NCI-H2107 treated with DMSO at 0.1 percent for 48 hours (cell line): ENCODE results near the gene C2orf15.
"Not testable (repeated sequence)": the region's sequence is repeated elsewhere in the genome, so short reads cannot be mapped to it uniquely, and the experiment has no call there.

Source experiments
- DNase-seq: peaks from one replicate; lab custom pipeline; 2025; ENCODE audit not compliant: unreplicated experiment; lab: John Stamatoyannopoulos, UW

Gene C2orf15

DNA sequence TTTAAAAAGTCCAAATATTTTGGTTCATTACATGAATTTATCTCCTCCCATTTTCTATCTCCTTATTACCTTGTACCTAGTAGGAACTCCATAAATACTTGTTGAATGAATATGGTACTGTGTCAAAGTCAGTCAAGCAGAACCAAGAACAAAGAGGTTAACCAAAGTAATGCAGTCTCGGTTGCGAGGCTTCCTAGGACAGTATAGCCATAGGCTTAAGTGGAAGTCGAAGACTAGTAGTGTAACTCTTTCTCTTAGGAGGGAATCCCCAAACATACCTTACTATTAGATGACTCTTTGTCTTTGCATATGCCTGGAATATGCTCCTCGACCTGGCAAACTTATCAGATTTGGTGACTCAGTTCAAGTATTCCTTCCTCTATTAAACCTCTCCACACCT lies 18.1 kb downstream of the C2orf15 start:
- no peak for DNase-seq

DNA sequence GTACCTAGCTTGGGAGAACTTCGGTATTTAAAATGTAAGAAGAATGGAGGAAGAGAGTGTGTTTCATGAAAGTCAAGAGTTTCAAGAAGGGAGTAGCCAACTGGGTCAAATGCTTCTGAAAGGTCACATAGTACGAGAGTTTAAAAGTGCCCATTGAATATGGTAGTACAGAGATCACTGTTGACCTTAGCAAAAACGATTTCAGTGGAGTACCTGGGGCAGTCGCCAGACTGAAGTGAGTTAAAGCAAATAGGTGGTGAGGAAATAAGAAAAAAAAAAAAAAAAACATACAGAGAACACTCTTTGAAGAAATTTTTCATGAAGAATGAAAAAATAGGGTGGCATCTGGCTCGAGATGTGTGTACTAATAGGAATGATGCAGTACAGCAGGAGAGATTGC lies 24.7 kb downstream of the C2orf15 start:
- DNase-seq = no peak

DNA sequence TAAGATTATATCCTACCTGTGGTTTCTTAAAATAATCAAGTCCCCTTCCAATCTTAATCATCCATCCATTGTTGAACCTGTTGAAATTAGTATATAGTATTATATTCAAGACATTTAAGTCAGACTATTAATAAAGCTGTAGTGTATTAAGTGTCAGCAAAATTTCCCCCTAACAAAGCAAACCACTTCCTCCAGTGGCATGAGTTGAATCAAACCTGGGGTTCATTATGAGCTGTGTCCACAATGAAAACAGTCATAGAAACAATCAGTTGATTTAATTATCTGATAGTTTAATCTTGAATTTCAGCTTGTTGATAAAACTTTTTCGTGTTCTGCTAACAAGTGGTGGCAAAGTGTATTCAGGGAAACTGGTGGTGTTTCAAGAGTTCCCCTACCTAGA lies 28.0 kb downstream of the C2orf15 start:
- no peak for DNase-seq

DNA sequence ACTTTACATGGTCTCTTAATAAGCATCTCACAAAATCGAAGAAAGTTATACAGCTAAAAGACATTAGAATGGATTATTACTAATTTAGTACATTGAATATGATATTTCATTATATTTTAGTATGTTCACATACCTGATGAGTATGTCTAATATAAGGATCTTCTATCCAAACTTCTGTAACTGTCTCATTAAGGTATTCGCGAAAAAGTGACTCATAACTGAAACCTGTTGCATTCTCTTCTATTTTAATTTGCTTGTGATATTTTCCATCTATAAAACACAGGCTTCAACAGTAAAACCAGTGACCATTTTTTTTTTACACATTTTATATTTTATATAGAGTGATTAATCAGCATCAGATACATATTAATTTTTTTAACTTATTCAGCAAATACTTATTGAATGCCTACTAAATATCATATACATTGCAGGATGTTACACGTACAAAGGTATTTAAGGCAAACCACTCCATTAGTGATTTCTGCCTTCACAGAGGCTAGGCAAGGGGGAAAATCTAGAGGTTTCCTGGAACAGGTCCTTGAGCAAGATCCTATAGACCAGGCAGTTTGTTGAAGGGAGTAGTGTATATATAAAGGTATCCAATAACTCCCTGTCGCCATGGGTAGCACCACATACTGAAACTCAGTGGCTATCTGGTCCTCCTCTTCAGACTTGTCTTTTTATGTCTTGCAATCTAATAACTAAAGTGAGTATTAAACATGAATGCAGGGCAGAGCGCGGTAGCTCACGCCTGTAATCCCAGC lies 30.1 kb downstream of the C2orf15 start:
- DNase-seq = no peak

DNA sequence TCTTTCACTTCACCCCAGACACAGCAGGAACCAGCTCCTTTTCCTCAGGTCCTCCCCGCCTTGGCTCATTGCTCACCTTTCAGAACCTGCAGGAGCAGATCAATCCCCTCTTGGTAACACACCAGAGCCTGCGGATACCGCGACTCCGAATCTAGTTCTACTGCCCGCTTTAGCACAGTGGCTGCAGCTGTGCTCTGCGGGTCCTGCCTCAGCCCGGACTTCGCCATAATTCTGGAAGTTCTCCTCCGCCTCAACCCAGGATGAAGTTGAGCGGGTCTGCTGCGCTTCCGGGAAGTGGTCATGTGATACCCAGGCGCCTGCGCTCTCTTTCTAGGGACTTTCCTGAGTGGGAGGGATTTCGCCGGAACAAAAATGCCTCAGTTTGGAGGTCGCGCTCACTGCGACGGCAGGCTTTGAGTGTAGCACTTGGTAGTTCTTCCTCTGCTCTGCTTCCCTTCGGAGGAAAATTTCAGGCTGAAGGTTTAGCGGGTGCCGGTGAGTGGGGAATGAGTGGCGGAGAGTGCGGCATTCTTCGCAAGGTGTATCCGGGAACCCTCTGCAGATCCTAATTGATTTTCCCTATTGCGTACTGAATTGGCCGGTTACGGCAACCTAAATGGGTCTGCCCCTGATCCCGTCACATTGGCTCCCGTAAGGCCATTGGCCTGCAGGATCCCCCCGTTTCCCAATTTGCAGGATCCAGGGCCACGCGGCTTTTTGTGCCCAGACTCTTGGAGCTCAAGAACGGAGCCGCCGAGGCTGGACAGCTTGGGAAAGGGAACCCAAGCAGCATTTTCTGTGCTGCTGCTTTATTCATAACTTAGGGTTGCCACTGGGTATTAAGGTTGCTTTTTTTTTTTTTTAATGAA lies 39.5 kb downstream of the C2orf15 start, which contains the start of the genes MITD1 and MRPL30:
Gene MITD1, minus strand, starts transcription at position 304 of the 869 bp plus-strand sequence. Its CDS starts 77 bp downstream, at position 227.
Gene MRPL30, plus strand, starts transcription at position 430 of the 869 bp plus-strand sequence. CDS start 5,020 bp downstream, outside the sequence.
- DNase-seq = peak; percentile 93

DNA sequence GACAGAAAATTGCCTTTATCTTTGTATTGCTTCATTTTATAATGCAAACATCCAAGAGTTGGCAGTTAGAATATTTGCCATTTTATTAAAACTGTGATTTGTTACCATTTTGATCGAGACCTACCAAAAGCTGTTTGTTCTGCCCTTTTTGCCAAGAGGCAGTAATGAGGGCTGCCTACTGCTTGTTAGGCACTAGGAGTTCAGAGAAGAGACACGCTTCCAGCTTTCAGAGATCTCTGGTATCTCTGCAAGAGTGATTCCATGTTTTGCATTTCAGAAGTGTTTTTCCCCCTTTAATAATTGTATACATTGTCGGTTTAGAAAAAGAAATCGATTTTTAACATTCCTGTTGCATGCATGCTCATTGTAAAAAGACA lies 40.1 kb downstream of the C2orf15 start:
- no peak for DNase-seq

DNA sequence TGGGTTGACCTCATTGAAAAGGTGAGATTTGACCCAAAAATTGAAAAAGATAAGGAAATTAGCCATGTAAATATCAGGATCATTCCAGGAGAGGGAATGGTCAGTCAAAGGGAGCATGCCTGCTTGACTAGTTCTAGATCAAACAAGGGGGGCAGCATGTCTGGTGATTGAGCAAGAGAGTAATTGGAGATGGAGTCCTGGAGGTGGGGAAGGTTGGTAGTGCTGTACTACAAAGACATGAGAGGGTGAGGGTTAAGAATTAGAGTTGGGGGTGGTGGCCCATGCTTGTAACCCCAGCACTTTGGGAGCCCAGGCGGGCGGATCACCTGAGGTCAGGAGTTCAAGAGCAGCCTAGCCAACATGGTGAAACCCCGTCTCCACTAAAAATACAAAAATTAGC lies 41.5 kb downstream of the C2orf15 start:
- no peak for DNase-seq

DNA sequence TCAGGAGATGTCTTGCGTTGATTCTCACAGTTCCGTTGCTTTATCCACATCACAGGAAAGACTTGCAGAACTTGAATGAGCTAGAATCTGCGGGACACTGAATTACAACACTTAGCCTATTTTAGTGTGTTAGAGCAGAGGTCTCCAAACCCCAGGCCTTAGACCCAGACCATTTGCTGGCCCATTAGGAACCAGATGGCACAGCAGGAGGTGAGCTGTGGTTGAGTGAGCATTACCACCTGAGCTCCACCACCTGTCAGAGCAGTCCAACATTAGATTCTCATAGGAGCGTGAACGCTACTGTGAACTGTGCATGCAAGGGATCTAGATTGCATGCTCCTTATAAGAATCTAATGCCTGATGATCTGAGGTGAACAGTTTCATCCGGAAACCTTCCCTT lies 43.3 kb downstream of the C2orf15 start:
- DNase-seq = no peak

DNA sequence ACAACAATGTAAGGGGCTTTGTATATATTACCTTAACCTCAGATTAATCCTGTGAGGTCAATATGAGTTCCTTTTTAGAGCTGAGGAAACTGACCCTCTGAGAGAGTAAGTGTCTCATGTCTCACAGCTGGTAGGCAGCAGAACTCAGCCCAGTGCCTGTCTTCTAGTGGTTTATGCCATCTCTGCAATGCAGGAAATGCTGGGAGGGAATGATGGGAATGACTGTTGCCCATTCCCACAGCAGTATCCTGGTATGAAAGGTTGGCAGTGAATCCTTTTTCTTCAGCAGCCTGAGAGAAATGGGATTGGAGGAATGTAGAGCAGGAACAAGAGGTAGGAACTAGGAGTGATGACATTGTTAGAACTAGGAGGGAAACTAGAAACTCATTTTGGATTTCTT lies 45.5 kb downstream of the C2orf15 start:
- DNase-seq = no peak

DNA sequence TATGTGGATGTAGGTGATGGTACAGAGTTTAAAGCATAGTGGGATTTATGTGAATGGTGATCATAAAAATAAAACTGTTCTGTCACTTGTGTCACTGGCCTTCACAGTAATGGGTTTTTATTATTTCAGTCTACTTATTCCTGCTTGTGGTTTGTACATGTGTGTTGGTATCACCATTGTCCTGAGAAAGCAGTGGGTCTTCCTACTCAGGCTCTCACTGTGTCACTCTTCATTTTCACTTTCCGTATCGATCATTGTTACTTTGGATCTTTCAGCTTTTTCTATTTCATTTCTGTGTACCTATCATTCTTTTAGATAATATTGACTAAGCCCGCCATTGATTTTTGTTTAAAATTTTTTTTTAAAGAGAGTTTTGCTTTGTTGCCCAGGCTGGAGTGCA lies 46.9 kb downstream of the C2orf15 start:
- no peak for DNase-seq

DNA sequence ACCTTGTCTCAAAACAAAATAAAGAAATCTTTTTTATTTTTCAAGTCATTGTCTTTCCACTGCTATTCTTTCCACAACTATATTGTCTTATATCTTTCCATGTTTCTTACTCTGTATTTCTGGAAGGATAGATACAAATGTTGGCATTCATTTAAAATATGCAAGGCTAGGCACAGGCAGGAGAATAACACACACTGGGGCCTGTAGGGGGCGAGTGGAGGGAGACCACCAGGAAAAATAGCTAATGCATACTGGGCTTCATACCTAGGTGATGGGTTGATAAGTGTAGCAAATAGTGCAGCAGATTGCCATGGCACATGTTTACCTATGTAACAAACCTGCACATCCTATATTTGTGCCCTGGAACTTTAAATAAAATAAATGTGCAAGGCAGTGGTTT lies 49.0 kb downstream of the C2orf15 start:
- DNase-seq = no peak

DNA sequence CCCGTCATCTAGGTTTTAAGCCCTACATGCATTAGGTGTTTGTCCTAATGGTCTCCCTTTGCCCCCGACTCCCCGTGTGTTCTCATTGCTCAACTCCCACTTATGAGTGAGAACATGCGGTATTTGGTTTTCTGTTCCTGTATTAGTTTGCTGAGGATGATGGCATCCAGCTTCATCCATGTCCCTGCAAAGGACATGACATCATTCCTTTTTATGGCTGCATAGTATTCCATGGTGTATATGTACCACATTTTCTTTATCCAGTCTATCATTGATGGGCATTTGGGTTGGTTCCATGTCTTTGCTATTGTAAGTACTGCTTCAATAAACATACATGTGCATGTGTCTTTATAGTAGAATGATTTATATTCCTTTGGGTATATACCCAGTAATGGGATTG lies 50.9 kb downstream of the C2orf15 start:
- DNase-seq = not testable (repeated sequence)

DNA sequence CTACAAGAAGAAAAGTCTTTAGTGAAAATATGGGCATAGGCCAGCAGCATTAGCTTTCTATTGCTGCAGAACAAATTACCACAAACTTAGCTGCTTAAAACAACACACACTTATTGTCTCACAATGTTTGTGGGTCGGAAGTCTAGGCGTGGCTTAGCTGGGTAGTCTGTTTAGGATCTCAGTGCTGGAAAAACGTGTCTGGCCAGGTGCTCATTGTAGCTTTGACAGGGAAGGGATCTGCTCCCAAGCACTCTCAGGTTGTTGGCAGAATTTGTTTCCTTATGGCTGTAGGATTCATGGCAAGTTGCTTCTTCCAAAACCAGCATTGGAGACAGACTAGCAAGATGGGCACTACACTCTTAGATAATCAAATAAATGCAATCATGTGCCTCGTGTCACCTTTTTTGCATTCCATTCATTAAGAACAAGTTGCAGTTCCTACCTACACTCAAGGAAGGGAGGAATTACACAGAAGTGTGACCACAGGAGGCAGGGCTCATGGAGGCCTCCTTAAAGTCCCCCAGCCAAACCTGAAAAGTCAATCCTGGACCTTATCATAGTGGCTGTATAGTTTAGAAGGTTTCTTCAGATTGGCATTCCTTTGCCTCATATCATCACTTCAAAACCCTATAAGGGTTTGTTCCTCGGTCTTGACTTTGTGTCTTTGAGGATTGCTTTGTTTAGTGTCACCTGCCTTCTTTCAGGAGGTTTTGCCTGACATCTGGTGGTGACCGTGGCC lies 56.8 kb downstream of the C2orf15 start:
- DNase-seq = no peak

DNA sequence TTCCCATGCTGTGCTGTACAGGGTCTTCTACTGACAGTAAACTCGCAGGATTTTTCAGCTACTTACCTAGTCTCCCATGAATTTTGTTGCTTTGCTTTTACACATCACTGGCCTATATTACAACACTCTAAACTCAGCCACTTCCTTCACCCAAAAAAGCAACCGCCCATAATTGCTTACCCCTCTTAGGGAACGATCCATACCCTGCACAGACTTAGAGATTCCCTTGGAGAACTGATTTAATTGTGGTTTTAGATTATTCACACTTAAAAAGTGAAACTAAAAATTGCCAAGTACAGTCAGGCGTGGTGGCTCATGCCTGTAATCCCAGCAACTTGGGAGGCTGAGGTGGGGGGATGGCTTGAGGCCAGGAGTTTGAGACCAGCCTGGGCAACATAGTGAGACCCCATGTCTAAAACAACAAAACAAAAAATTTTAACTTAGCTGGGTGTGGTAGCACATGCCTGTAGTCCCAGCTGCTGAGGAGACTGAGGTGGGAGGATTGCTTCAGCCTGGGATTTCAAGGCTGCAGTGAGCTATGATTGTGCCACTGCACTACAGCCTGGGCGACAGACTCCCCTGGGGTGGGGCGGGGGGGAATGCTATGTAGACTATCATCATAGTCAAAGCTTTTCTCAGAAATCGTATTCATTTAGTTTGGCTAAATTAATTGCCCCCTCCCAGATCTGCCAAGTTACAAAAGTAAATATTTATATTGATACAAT lies 58.7 kb downstream of the C2orf15 start:
- no peak for DNase-seq
